Activated CD4-positive, CD25-positive, alpha-beta regulatory T cell treated with anti-CD3 and anti-CD28 coated beads, Interleukin-2, amount 50 U/mL, for 24 hours (primary cell): ENCODE measurements around the gene FAAP20.

Experiments used
- ATAC-seq, 2 donors: fragments of 150-1000 bp; cut with Tn5 transposase; one replicate each; pipeline ENCODE4 v1.10.0; 2021; ENCODE audit warnings: mild to moderate bottlenecking in 1 of 2, moderate library complexity in 1 of 2

FAAP20 gene

DNA sequence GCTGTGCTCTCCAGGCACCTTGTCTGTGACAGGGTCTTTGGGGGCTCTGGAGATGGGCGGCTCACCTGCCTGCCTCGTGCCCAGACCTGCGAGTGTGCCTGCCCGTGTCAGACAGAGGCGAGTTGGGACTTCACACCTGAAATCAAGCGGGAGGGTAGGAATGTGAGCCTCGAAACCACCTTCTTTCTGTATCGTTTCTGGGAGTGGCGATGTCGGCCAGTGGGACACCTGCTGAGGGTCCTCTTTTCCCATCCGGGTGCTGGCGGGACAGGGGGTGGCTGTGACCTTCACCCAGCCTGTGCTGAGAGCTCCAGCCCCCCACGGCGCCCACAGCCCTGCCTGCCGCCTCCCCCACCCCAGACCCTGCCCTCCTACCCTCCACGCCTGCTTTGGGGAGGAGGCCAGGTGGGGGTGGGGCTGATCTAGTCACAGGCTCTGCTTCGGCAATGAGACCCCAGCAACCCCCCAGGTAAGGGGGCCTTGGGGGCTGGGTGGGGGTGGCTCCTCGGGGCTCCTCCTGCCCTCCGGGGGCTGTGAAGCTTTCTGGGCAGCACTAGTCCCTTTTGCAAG, 15.6 kb upstream of the FAAP20 start:
- ATAC-seq = no peak

DNA sequence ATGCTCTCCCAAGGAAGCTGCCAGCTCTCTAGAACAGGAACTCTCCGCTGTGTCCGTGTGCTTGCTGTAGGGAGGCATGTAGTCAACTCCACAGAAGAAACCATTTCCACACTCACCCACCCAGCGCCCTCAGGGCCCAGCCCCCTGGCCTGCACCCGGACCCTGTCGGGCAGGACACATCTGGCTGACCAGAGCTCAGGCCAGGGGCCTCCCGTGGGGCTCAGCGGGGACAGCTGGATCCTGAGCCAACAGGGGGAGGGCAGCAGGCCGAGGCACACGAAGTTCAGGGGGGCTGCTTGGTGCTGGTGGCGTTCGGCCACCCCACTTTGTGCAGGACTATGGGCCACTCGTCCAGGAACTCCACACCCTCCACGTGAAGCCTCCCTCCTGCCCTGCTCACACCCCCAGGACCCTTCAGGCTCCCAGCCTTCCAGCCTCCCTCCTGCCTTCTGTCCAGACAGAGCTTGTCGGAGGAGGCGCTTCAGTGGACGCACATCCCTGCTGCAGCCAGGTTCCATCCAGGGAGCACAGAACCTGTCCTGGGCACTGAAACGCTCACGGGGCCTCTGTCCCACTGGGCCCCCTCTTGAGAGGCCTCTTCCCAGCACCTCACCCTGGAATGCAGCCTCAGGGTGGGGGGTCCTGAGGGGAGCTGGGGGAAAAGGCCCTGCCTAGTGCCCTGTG, 15.0 kb upstream of the FAAP20 start:
- ATAC-seq = no peak

DNA sequence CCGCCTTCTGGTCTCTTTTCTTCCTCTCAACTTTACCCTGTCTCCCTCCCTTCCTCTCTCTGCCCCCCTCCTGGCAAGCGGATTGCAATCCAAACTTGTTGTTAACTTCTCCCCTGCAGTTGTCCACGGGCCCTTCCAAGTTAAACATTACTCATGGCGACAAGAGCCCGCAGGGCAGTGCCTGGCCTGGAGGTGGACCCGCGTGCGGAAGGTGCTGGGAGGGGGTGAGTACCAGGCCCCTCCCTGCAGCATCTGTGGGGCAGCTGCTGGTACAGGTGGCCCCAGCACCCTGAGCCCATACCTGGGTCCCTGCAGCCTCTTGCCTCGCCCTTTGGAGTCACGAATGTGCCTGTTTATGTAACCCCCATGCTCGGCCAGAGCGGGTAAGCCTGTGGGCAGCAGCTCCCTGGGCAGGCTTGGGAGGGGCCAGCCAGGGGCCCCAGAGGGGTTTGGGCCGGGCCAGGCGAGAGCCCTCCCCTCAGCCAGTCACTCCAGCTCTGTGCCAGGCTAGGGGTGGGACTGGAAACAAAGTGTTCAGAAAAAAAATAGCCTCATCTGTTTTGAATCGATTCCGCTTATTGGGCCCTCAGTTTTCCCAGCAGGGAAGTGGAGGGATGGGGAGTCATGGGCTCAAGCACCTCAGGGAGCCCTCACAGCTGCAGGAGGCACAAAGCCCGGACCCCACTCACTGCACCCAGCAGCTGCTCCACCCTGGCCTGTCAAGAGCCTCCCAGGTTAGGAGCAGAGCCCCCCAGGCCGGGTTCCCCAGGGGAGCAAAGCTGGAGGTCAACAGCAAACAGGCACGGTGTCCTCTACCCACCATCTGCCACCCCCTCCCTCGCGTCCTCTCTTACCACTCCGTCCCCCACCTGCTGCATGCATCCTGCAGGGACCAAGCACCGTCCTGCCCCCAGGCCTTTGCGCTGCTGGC, 14.0 kb upstream of the FAAP20 start:
- ATAC-seq = no peak

DNA sequence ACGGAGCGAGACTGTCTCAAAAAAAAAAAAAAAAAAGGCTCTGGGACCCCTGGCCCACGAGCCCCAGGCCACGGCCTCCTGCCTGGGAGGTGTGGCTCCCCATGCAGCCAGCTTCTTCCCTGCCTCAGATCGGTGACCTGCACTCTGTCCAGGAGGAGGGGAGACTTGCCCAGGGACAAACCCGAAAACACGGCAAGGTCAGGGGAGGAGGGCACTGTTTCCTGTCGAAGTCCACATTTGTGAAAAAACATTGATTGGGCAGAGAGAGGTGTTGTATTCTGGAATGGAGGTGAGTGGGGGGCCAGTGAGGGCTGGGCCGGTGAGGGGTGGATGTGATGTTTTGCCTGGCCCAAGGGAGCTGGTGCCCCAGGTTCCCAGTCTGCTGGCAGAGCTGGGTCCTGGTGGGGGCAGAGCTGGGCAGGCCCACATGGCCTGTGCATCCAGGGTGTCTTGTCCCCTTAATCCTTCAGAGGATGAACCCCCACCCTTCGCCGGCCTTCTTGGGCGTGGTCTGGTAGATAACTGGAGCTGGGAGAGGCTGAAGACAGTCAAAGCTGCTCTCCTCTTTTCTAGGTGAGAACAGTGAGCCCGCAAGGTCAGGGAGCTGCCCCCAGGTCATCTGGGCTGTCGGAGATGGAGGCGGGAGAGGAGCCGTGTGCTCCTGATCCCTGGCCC, 12.4 kb upstream of the FAAP20 start:
- no peak for ATAC-seq

DNA sequence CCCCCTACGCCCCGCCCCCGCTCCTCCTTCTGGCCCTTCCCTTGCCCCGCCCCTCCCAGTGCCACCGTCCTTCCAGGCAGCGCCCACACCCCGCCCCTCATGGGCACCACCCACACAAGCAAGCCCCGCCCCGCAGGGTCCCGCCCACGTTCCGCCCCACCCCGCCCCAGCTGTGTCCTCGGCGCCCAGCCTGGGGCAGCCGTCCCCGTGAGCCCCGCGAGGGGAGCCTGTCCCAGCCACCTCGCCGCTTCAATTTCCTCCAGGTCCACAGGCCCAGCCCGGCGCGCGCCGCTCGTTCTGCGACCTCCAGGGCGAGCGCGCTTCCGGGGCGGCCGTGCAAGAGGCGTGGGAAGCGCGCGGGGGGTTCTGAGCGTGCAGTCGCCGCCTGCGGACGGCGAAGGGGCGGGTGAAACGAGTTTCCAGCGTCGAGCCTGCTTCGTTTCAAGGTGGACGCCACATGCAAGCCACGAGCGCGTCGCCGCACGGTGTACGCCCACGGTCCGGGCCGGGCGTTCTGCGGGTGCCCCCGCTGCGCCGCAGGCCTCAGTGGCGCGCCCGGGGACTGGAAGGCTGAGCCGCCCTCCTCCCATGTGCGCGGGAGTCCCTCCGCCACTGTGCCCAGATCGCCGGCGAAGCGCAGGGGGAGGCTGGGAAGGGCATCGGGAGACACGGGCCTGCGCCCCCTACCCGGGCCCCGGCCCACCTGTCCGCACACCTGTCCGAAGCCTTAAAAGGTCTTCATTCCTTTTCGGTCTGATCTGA, 10.8 kb upstream of the FAAP20 start:
- peak; percentile 76 to 79 for ATAC-seq

DNA sequence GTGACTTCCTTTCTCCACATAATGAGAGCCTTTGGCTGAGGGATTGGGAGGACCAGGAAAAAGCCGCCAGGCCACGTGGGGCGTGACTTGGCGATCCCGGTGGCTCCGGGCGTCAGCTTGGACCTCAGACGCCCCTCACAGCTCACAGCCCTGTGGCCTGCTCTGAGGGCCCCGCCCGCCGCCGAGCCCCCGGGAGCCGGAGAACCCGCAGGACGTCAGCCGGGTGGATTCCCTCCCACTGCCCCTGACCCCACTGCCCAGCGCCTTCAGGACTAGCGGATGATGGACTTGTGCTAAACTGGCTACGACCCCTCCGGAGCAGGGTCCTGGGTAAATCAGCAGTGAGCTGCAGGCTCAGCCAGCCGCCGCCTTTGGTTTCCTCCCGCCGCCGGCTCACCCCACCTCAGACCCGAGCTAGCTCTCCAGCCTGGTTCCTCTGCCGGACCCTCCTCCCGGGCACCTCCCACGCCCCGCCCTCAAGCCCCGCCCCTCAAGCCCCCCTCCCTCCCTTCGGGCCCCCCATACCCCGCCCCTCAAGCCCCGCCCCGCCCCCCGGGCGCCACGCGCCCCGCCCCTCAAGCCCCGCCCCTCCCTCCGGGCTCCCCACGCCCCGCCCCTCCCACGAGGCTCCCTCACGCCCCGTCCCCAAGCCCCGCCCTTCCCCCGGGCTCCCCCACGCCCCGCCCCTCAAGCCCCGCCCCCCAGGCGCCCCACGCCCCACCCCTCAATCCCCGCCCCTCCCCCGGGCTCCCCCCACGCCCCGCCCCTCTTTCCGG, 10.0 kb upstream of the FAAP20 start:
- peak; percentile 5 to 37 for ATAC-seq

DNA sequence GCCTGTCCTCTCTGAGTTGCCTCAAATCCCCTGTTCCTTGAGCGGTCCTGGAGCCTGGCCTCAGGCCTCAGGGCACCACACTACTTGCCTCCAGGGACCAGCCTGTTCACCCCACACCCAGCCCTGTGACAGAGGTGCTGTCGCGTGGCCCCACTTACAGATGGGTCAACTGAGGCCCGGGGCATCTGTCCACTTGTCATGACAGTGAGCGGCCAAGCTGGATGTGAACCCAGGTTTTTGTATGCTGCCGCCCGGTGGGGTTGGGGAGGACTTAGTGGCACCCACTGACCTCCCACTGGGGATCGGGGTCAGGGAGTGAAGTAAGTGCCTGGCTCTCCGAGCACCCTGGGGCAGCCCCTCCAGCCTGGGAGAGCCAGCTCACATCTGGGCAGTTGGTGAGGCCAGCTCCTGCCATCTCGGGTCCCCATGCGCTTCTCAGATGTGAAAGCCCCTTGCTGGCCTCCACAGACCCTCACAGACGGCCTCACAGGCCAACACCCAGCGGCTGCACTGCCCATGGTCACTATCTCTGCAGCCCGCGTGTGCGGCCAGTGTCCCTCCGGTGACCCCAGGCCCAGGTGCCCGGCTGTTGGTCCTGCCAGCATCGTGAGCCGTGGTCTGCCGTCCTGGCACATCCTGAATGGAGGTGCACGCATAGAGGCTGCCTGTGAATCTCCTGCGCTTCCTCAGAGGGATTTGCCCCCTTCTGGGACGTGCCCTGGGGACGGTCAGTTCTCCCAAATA, 9.3 kb upstream of the FAAP20 start:
- no peak for ATAC-seq

DNA sequence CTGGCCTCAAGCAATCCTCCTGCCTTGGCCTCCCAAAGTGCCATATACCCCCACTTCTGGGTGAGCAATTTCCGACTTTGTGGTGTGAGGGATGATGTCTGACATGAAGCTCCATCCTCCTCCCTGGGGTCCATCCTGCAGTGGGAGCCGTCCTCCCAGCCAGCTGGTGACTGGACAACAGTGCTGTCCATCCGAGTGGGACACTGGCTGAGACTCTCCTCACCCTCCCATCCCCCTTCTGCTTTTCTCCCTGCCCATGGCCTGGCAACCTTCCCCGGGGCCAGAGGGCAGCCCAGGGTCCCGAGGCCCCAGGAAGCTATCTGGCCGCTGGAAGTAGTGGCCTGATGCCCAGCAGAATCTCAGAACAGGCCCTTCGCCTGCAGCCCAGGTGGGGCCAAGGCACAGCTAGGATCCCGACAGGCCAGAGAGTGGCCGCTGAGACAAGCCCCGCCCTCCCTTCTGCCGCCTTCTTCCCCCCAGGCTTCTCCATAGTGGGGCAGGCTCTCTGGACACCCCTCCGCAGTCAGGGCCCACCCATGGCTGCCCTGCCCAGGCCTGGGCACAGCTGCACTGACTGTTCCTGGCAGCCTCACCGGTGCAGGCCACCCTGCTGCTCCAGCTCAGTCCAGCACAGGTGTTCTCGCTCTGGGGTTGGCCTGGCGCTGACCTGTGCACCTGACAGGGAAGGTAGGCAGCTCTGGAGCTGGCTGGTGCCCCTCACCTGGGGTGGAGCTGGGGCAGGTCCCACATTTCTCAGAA, 8.4 kb upstream of the FAAP20 start:
- no peak for ATAC-seq

DNA sequence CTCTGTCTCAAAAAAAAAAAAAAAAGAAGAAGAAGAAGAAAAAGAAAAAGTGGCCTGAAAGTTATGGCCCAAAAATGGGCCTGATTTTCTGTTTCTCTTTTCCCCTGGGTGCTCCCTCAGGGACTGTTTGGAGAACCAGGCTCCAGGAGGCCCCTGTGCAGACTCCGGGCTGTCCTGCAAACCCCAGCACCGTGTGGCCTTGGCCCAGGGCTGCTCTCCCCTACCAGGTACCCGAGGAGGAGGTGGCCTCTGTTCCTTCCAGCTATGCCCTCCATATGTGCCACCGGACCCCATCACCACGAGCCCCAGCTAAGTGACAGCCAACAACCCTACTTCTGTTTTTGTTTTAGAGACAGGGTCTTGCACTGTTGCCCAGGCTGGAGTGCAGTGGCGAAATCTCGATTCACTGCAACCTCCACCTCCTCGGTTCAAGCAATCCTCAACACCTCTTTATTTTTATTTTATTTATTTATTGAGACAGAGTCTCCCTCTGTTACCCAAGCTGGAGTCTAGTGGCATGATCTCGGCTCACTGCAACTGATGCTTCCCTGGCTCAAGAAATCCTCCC, 7.5 kb upstream of the FAAP20 start:
- no peak for ATAC-seq

DNA sequence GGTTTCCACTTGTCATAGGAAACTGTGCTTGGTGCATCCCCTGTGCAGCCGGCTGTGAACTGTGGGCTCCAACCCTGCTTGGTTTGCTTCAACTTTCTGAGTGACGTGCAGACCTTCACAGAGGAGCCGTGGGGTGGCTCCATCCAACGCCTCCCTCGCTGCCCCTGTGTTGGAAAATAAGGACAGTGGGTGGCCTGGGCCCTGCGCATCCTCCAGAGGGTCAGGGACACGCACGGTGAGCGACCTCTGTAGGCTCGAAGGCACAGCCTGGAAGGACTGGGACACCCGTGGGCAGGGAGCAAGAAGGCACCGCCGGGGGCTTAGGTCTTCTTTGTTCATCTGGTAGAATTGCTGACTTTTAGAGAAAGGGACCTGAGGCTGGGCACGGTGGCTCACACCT, 6.5 kb upstream of the FAAP20 start:
- no peak for ATAC-seq

DNA sequence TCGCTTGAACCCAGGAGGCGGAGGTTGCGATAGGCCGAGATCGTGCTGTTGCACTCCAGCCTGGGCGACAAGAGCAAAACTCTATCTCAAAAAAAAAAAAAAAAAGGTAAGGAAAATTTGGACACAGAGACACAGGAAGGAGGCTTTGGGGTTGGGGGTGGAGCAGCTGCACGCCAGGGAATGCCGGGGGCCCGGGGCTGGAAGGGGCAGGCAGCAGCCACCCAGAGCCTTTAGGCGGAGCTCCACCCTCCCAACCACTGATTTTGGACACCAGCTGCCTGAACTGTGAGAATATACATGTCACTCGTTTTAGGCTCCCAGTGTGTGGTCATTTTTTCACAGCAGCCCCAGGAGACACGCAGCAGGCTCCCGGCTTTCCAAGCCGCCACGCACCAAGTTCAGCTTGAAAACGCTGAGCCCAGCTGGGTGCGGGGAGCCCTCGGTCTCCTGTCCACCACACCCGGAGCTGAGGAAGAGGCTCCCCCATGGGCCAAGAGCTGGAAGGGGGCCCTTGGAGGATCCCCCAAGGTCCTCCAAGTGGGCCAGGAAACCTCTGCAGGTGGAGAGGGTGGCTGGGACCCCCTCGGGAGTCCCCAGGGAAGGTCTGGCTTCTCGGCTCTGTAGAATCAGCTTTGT, 5.9 kb upstream of the FAAP20 start:
- ATAC-seq = no peak

DNA sequence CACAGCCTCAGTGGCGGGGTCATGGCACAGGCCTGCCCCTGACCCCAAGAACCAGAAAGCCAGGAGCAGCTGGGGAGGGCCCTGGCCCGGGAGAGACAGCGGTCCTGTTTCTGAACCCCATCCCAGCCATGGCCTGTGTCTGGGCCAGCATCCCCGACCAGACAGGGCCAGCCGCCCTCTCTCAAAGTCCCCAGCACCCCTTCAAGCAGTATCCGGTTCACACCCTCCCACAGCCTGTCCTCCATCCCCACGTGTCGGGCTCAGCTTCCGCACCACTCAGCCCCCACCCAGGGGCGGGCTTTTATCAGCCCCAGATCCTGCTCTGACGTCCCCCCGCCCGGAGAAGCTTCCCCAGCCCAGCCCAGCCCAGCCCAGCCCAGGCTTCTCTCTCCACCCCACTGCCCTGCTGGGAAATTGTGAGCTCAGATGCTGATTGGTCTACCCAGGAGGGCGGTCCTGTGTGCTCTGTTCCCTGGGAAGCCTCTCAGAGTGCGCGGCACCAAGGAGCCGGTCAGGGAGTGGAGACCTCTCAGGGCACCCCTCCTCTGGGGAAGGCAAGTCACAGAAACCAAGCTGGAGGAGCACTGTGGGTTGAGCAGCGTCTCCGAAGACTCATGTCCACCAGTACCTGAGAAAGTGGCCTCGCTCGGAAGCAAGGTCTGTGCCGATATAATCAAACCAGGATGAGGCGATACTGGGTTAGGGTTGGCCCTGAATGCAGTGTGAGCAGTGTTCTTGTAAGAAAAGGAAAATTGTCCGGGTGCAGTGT, 4.7 kb upstream of the FAAP20 start:
- ATAC-seq = peak; percentile 68 to 71

DNA sequence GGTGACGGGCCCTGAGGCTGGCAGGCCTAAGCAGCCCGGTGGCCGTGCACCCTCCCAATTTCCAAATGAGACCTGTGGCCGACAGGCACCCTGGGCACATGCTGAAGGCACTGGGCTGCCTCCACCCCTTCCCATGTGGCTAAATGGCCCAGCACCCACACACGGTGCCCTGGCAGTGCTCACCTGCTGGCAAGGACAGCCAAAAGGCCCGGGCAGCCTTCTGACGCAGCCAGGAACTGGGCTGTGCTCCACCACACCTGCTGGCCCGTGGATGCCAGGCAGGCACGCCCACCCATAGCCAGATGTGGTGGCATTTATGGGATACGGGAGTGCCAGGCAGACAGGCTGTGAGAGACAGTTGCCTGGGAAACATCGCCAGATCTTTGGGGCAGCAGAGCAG, 4.0 kb upstream of the FAAP20 start:
- ATAC-seq = no peak

DNA sequence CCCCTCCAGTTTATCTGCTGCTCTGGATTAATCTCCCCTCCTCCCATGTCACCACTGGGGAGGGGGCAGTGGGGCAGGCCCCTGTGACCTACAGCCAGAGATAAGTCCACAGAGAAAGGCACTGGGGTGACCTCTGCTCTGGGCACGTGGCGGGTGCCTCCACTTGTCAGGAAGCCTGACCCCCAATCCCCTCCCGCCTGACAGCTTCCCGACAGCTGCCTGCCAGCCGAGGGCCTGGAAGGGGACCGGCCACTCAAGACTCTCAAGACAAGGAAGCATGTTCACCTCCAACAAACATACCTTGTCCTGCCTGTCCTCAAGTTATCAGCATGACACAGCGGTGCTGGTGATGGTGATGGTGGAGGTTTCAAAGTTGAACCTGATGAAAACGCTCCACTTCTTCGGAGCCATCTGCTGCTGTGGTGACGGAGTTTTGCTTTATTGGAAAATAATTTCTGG, 3.2 kb upstream of the FAAP20 start:
- ATAC-seq = no peak

DNA sequence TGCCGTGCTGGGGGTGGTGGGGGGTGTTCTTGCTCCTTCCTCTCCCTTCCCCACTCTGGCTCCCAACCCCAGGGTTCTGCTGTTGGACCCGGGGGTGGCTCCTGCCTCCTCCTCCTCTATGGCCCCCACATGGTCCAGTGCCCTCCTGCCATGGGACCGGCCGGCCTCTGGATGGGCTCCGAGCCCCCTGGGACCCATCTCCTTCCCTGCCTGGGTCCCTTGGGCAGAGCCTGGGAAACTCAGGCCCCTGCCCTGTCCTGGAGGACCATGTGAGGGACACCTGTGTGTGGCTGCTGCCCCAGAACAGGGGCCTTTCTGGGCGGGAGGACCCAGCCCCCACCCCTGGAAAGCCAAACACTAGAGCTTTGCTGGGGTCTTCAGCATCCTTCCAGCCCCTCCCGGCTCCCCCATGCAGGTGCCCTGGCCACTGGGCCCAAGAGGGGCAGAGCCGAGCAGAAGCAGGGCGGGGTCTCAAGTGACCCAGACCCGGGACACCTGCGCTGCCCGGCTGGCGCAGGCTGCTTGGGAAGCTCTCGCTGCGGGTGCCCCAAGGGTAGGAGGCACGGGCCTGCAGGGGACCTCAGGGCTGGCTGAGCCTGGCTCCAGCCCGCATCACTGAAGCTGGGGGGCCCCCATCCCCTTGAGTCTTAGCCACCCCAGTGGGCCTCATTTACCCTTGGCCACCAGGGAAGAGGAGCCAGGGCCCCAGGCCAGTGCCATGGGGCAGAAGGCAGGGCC, 2.5 kb upstream of the FAAP20 start:
- no peak for ATAC-seq

DNA sequence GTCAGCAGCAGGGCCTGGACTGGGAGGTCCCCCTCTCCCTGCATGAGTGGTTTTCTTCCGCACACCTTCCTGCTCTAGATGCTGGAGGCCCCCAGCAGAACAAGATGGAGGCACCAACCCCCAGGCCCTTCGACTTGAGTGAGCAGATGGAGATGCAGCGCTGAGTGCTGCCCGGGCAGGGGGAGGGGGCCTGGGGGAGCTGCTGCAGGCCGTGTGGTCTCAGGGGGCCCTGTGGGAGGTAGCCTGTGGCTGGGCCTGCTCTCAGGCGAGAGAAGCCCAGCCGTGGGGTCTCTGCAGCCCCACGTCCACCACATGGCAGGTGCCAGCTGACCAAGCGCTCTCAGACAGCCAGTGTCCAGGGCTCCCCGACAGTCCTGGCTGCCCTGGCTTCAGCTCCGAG, 1.2 kb upstream of the FAAP20 start:
- ATAC-seq = no peak

DNA sequence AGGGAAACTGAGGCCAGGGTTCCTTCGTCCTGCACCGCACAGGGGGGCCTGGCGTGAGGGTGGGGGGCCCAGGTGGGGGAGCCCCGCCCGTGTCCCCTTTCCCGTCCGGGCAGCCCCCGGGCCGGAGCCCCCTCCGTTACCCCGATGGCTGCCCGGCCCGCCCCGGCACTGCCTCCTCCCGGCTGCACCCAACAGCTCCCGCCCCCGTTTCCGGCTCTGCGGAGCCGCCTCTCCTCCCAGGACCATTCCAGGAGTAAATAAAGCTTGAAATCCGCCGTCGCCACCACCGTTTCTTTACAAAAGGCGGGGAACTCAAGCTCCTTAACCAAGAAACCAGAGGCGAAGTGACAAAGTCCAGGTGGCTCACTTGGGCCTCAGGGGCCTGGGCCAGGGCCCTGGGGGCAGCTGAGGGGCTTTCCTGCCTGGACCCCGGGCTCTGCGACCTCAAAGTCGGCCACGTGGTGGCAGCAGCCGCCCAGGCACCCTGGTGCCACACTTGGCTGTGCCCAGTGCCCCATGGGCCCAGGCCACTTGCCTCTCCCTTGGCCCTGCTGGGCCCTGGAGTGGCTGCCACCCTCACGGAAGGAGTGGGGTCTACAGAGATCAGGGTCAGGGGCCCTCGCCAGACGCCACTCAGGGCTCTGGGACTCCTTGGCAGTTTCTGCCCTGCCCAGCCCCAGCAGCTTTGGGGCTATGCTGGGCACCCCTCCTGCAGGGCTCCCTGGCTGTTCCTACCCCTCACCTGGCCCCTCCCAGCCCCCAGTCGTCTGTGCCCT, 514 bp upstream of the FAAP20 start:
- ATAC-seq = peak; percentile 75 to 77
